Adrenal gland (tissue), 5 donors: ENCODE measurements around the gene CCL15.

Source experiments
- CTCF ChIP-seq, 6 experiments: fragments of 450-650 bp in 4 of 6; fragments of 200-600 bp in 2 of 6; sonication (generic) in 1 of 6; IDR thresholded peaks; 1 replicate in 5 of 6; 2 replicates in 1 of 6; pipeline versions ENCODE4 v1.5.1 to v1.8.0; 2016 to 2021; ENCODE audit warnings: antibody characterized with exemption in 6 of 6, mild to moderate bottlenecking in 2 of 6, moderate library complexity in 1 of 6
- POLR2A ChIP-seq, 2 donors: fragments of 450-650 bp; IDR thresholded peaks; one replicate each; pipeline ENCODE4 v1.6.1; 2017; ENCODE audit warnings: antibody characterized with exemption in 2 of 2, mild to moderate bottlenecking in 2 of 2, moderate library complexity in 1 of 2
- donor health status: DM: no; HTN: no; CAD: no.

DNA sequence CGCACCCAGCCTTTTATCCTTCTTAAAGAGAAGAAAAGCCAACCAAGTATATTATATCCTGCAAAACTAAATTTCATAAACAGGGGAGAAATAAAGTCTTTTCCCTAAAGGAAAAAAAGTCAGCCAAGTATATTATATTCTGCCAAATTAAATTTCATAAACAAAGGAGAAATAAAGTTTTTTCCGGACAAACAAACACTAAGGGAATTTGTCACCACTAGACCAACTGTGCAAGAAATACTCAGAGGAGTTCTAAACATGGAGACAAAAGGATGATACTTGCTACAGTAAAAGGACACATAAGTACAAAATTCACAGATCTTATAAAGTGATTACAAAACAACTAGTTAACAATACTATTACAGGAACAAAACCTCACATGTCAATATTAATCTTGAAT is 48.3 kb upstream of the CCL15 start:
- TF ChIP-seq CTCF (IDR thresholded peaks at IDR 0.05) = no peak
- no peak for TF ChIP-seq POLR2A (IDR thresholded peaks at IDR 0.05)
